ENCODE measurements around the gene ABCD4.

GRCh38 chr14:74324931-74325361 lies 22.2 kb upstream of the ABCD4 start:
- TF ChIP-seq, protein P1, sequence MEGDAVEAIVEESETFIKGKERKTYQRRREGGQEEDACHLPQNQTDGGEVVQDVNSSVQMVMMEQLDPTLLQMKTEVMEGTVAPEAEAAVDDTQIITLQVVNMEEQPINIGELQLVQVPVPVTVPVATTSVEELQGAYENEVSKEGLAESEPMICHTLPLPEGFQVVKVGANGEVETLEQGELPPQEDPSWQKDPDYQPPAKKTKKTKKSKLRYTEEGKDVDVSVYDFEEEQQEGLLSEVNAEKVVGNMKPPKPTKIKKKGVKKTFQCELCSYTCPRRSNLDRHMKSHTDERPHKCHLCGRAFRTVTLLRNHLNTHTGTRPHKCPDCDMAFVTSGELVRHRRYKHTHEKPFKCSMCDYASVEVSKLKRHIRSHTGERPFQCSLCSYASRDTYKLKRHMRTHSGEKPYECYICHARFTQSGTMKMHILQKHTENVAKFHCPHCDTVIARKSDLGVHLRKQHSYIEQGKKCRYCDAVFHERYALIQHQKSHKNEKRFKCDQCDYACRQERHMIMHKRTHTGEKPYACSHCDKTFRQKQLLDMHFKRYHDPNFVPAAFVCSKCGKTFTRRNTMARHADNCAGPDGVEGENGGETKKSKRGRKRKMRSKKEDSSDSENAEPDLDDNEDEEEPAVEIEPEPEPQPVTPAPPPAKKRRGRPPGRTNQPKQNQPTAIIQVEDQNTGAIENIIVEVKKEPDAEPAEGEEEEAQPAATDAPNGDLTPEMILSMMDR (IDR thresholded peaks at IDR 0.05; ENCODE audit: poor library complexity, severe bottlenecking) = peak; percentile 70
- TF ChIP-seq TAF1 (IDR thresholded peaks at IDR 0.05; ENCODE audit: low read depth) (no peak), MXI1 (conservative IDR thresholded peaks at IDR 0.05; ENCODE audit: poor library complexity, severe bottlenecking) (no peak), POLR2AphosphoS5 (IDR thresholded peaks at IDR 0.05) (no peak), RAD21 (conservative IDR thresholded peaks at IDR 0.05) (peak; percentile 66), EP300 (conservative IDR thresholded peaks at IDR 0.05; ENCODE audit: poor library complexity, severe bottlenecking) (no peak), SMC3 (conservative IDR thresholded peaks at IDR 0.05; ENCODE audit: poor library complexity) (peak; percentile 69), EZH2 (IDR thresholded peaks at IDR 0.05; ENCODE audit: borderline replicate concordance, insufficient read depth, low read length, poor library complexity, severe bottlenecking) (no peak)
- TF ChIP-seq, protein P2, sequence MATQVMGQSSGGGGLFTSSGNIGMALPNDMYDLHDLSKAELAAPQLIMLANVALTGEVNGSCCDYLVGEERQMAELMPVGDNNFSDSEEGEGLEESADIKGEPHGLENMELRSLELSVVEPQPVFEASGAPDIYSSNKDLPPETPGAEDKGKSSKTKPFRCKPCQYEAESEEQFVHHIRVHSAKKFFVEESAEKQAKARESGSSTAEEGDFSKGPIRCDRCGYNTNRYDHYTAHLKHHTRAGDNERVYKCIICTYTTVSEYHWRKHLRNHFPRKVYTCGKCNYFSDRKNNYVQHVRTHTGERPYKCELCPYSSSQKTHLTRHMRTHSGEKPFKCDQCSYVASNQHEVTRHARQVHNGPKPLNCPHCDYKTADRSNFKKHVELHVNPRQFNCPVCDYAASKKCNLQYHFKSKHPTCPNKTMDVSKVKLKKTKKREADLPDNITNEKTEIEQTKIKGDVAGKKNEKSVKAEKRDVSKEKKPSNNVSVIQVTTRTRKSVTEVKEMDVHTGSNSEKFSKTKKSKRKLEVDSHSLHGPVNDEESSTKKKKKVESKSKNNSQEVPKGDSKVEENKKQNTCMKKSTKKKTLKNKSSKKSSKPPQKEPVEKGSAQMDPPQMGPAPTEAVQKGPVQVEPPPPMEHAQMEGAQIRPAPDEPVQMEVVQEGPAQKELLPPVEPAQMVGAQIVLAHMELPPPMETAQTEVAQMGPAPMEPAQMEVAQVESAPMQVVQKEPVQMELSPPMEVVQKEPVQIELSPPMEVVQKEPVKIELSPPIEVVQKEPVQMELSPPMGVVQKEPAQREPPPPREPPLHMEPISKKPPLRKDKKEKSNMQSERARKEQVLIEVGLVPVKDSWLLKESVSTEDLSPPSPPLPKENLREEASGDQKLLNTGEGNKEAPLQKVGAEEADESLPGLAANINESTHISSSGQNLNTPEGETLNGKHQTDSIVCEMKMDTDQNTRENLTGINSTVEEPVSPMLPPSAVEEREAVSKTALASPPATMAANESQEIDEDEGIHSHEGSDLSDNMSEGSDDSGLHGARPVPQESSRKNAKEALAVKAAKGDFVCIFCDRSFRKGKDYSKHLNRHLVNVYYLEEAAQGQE (IDR thresholded peaks at IDR 0.05; ENCODE audit: borderline replicate concordance) = no peak

All from neural cell (in vitro differentiated cells).